HG02852 (cell line): Measurements from ENCODE around the gene FUZ.

Experiments used
- ATAC-seq: cut with Tn5 transposase; IDR thresholded peaks from one replicate; pipeline ENCODE4 v1.9.1; 2021; ENCODE audit warnings: mild to moderate bottlenecking, moderate library complexity; ENCODE audit not compliant: unreplicated experiment

The FUZ gene

DNA sequence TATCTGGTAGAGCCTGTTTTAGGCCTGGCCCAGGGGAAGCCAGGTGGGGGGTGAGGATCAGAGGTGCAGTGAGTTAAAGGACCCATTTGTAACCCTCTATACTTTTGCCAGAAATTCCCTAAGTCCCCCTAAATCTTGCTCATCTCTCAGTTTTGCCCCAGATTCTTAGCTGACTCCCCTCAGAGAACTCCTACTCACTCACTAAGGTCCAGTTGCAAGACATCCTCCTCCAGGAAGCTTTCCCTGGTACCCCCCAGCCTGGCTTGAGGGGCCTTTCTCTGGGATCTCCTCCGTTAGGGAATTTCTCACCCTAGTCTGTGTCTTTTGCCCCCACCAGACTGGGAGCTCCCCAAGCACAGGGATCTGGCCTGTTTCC lies 51.9 kb downstream of the FUZ start:
- ATAC-seq: no peak

DNA sequence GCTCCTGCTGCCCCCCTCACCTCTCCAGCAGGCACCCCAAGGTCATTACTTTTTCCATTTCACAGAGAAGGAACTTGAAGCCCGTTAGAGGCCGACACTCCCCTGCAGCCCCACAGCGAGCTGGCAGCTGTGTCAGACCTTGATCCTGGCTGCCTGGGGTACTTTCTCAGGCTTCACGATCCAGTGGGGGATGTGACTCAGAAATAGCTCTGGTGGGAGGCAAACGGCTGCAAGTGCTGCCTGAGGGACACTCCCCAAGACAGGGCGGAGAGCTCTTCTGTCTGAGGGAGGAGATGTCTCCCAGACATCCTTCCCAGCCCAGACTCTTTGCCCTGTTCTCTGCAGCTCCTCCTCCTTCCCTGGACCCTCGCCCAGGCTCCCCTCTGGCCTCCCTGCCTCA lies 54.8 kb downstream of the FUZ start:
- ATAC-seq: no peak
